HG02588 (cell line): ENCODE results near the gene UBXN4.
"Not testable (repeated sequence)": the region's sequence is repeated elsewhere in the genome, so short reads cannot be mapped to it uniquely, and the experiment has no call there.

Source experiments
- ATAC-seq: cut with Tn5 transposase; IDR thresholded peaks from one replicate; pipeline ENCODE4 v1.9.1; 2021; ENCODE audit warnings: mild to moderate bottlenecking, moderate library complexity; ENCODE audit not compliant: unreplicated experiment

UBXN4 gene

GRCh38 chr2:135762022-135762421 is 20.4 kb downstream of the UBXN4 start:
- no peak for ATAC-seq

GRCh38 chr2:135762530-135762929 is 20.9 kb downstream of the UBXN4 start:
- no peak for ATAC-seq

- ATAC-seq, result no peak
These were observed 27.2 kb downstream of the UBXN4 start for GRCh38 chr2:135768863-135769262.

- no peak for ATAC-seq
These were observed 31.7 kb downstream of the UBXN4 start for GRCh38 chr2:135773319-135773718.

- no peak for ATAC-seq
These were observed 32.3 kb downstream of the UBXN4 start for GRCh38 chr2:135773917-135774316.

GRCh38 chr2:135775420-135775819 is 33.8 kb downstream of the UBXN4 start:
- no peak for ATAC-seq

GRCh38 chr2:135776367-135776766 is 34.7 kb downstream of the UBXN4 start:
- ATAC-seq, result no peak

- ATAC-seq, result no peak
These were observed 40.6 kb downstream of the UBXN4 start for GRCh38 chr2:135782231-135782630.

- ATAC-seq, result no peak
These were observed 41.8 kb downstream of the UBXN4 start for GRCh38 chr2:135783439-135783838.

GRCh38 chr2:135785032-135785431 is 43.4 kb downstream of the UBXN4 start:
- ATAC-seq, result no peak

GRCh38 chr2:135786823-135787222 is 45.2 kb downstream of the UBXN4 start:
- ATAC-seq, result no peak

GRCh38 chr2:135790423-135790822 is 48.8 kb downstream of the UBXN4 start:
- no peak for ATAC-seq

- no peak for ATAC-seq
These were observed 49.9 kb downstream of the UBXN4 start for GRCh38 chr2:135791418-135792190.

- no peak for ATAC-seq
These were observed 50.9 kb downstream of the UBXN4 start for GRCh38 chr2:135792401-135793150.

GRCh38 chr2:135795641-135796040 is 54.0 kb downstream of the UBXN4 start:
- ATAC-seq, result not testable (repeated sequence)

- ATAC-seq, result no peak
These were observed 55.0 kb downstream of the UBXN4 start for GRCh38 chr2:135796606-135797005.

GRCh38 chr2:135797497-135798274 is 56.0 kb downstream of the UBXN4 start:
- ATAC-seq, result peak; percentile 75

GRCh38 chr2:135798275-135798705 is 56.6 kb downstream of the UBXN4 start:
- no peak for ATAC-seq

GRCh38 chr2:135798762-135799161 is 57.1 kb downstream of the UBXN4 start:
- ATAC-seq, result no peak

GRCh38 chr2:135799738-135800137 is 58.1 kb downstream of the UBXN4 start:
- no peak for ATAC-seq
